A673 (cell line): Measurements from ENCODE around the gene IKBKE. TPM values are rescaled to one million over a fixed set of nuclear protein-coding genes. Genes with fewer than 3 reads are reported as not detected.

Experiments used
- BruUV-seq: library from RNA; stranded (reverse); fragments of 400-500 nt; replicated peaks from 2 replicates; lab custom pipeline; 2021; lab: Mats Ljungman, UMichigan
- CTCF ChIA-PET: fragments of 300-600 bp; sonication (Branson Sonifier 250); formaldehyde crosslinking; loops from one replicate; lab custom pipeline; 2022; ENCODE audit warnings: antibody characterized with exemption; lab: Charles Lee
- POLR2A ChIA-PET: fragments of 300-600 bp; sonication (Branson Sonifier 250); formaldehyde crosslinking; loops from one replicate; lab custom pipeline; 2022; ENCODE audit warnings: antibody characterized with exemption; ENCODE audit not compliant: low non-redundant PET; lab: Charles Lee
- DNase-seq: peaks from one replicate; pipeline ENCODE4 v3.0.0-alpha.2; 2015; ENCODE audit warnings: low spot score
- H3K27ac ChIP-seq: fragments of 200-600 bp; sonication (generic); 2 replicates; pipeline ENCODE4 v1.5.1; 2016; ENCODE audit warnings: mixed run types, low read depth, mild to moderate bottlenecking, mixed read lengths, antibody characterized with exemption, low read length; ENCODE audit not compliant: poor library complexity, severe bottlenecking
- H3K27me3 ChIP-seq: fragments of 200-600 bp; sonication (generic); replicated peaks from 2 replicates; pipeline ENCODE4 v1.6.1; 2017; ENCODE audit warnings: mixed run types, low read depth, mild to moderate bottlenecking, mixed read lengths, antibody characterized with exemption, low read length; ENCODE audit not compliant: insufficient read depth, poor library complexity
- H3K36me3 ChIP-seq: fragments of 200-600 bp; sonication (generic); 2 replicates; pipeline ENCODE4 v1.6.1; 2016; ENCODE audit warnings: mixed run types, mild to moderate bottlenecking, mixed read lengths, antibody characterized with exemption, low read length; ENCODE audit not compliant: insufficient read depth, poor library complexity, severe bottlenecking
- H3K4me1 ChIP-seq: fragments of 200-600 bp; sonication (generic); 2 replicates; pipeline ENCODE4 v1.6.1; 2017; ENCODE audit warnings: mixed run types, mild to moderate bottlenecking, mixed read lengths, antibody characterized with exemption, low read length; ENCODE audit not compliant: insufficient read depth, poor library complexity, severe bottlenecking
- H3K4me3 ChIP-seq: fragments of 200-600 bp; sonication (generic); 2 replicates; pipeline ENCODE4 v1.5.1; 2016; ENCODE audit warnings: low read depth, mixed run types, mild to moderate bottlenecking, mixed read lengths, low read length; ENCODE audit not compliant: poor library complexity, severe bottlenecking
- H3K9me3 ChIP-seq: fragments of 200-600 bp; sonication (generic); 2 replicates; pipeline ENCODE4 v1.6.1; 2016; ENCODE audit warnings: mixed run types, low read depth, mild to moderate bottlenecking, mixed read lengths, antibody characterized with exemption, low read length; ENCODE audit not compliant: poor library complexity, severe bottlenecking
- CTCF ChIP-seq: fragments of 300-800, 200-600 bp; sonication (generic); conservative IDR thresholded peaks from 2 replicates; pipeline ENCODE4 v1.5.1; 2017; ENCODE audit warnings: low read depth, mild to moderate bottlenecking, antibody characterized with exemption, low read length, moderate library complexity, mixed read lengths
- EZH2 ChIP-seq: fragments of 200-600 bp; sonication (generic); IDR thresholded peaks from 2 replicates; pipeline ENCODE4 v1.6.1; 2017; ENCODE audit warnings: borderline replicate concordance, low read depth, mild to moderate bottlenecking, mixed read lengths, antibody characterized with exemption, low read length; ENCODE audit not compliant: poor library complexity, severe bottlenecking
- intact Hi-C: fragments of 100-400 bp; cut with micrococcal nuclease; formaldehyde crosslinking; loops from one replicate; pipeline ENCODE4 v1.10.0; 2022; ENCODE audit not compliant: unreplicated experiment
- total RNA-seq: library from RNA; stranded (reverse); gene quantifications from 2 replicates; pipeline ENCODE4 v1.2.3, GENCODE V29; 2021

IKBKE gene
- total RNA-seq, 1 experiment from 2014 or later, result 2.9 TPM

DNA sequence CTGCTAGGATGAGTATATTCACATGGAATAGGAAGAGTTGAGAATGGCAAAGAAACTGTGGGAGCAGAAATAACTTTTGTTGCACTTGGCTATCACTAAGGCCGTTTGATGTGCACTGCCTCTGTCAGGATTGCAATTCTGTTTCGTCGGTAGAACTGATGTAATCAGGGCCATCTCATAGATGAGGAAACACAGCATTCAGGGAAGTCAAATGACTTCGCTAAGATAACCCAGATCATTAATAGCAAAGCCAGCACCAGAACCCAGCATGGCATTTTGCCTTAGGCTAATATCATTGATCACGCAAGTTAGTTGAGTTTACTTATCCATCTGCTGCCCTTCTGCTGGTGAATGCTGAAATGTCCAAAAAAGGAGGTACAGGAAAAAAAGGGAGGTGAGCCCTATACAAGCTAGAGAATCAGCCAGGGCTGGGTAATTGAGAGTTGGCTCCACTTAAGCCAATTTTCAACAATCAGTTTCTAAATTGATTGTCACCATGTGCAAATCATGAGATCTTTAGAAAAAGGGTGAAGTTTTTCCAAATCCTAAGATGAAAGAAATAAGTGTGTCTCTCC, 44.6 kb downstream of the IKBKE start:
- POLR2A ChIA-PET, result interaction anchor here (0.6 kb wide), 1 partner anchor 705 kb away, joined by 4 read pairs; no protein-coding TSS in a partner anchor
- Histone ChIP-seq H3K36me3 (no peaks in the 10 kb centered on the region), H3K27ac (no peak overlapping the region), H3K27me3 (no peaks in the 10 kb centered on the region), H3K4me3 (no peak overlapping the region), H3K9me3 (no peaks in the 10 kb centered on the region), H3K4me1 (peaks cover 10% of the 10 kb centered on the region)
- BruUV-seq, result no TSS peak
- DNase-seq, result no peak
- TF ChIP-seq EZH2, result no peak
- no peak for TF ChIP-seq CTCF
- intact Hi-C loops, result no loop called here
- CTCF ChIA-PET, result no interaction called here

GRCh38 chr1:206516728-206516990, 46.4 kb downstream of the IKBKE start:
- Histone ChIP-seq H3K27ac (no peak overlapping the region), H3K36me3 (no peaks in the 10 kb centered on the region), H3K4me1 (peaks cover 10% of the 10 kb centered on the region), H3K27me3 (no peaks in the 10 kb centered on the region), H3K4me3 (no peak overlapping the region), H3K9me3 (no peaks in the 10 kb centered on the region)
- DNase-seq, result no peak
- intact Hi-C loops, result no loop called here
- BruUV-seq, result no TSS peak
- ChIA-PET POLR2A (interaction anchor here (0.5 kb wide), 1 partner anchor 22 kb away, joined by 3 read pairs; no protein-coding TSS in a partner anchor), CTCF (no interaction called here)
- TF ChIP-seq EZH2 (no peak), CTCF (no peak)

- Histone ChIP-seq H3K36me3 (no peaks in the 10 kb centered on the region), H3K9me3 (no peaks in the 10 kb centered on the region), H3K27me3 (no peaks in the 10 kb centered on the region), H3K4me1 (no peaks in the 10 kb centered on the region), H3K27ac (no peak overlapping the region), H3K4me3 (no peak overlapping the region)
- no TSS peak for BruUV-seq
- TF ChIP-seq CTCF (no peak), EZH2 (no peak)
- POLR2A ChIA-PET, result no interaction called here
- DNase-seq, result no peak
- CTCF ChIA-PET, result interaction anchor here (0.6 kb wide), 1 partner anchor 27 kb away, joined by 4 read pairs; no protein-coding TSS in a partner anchor
- intact Hi-C loops, result no loop called here
Measured at GRCh38 chr1:206517784-206518183, 47.5 kb downstream of the IKBKE start.
